Mesenchymal stem cell (in vitro differentiated cells and primary cell): Measurements from ENCODE around the gene SLC26A8. TPM values are rescaled to one million over a fixed set of nuclear protein-coding genes. Genes with fewer than 3 reads are reported as not detected.

Source experiments
- DNase-seq: peaks from one replicate; pipeline ENCODE4 v3.0.0-alpha.2; 2013
- H2AFZ ChIP-seq: one replicate; pipeline ENCODE4 v1.6.1; 2013; ENCODE audit warnings: low read depth, mild to moderate bottlenecking, control low read depth, inconsistent platforms, low read length, moderate library complexity
- H2AK5ac ChIP-seq: 2 replicates; pipeline ENCODE4 v1.6.1; 2013; ENCODE audit warnings: low read length, moderate library complexity, mild to moderate bottlenecking, inconsistent platforms; ENCODE audit not compliant: severe bottlenecking
- H2BK120ac ChIP-seq: one replicate; pipeline ENCODE4 v1.6.1; 2013; ENCODE audit warnings: low read depth, mild to moderate bottlenecking, inconsistent platforms, low read length, moderate library complexity
- H2BK12ac ChIP-seq, 2 experiments: one replicate each; pipeline ENCODE4 v1.6.1; 2013; ENCODE audit warnings: inconsistent platforms in 2 of 2, low read length in 2 of 2, mild to moderate bottlenecking in 2 of 2, moderate library complexity in 2 of 2, control low read depth in 1 of 2
- H2BK15ac ChIP-seq: one replicate; pipeline ENCODE4 v1.6.1; 2013; ENCODE audit warnings: mild to moderate bottlenecking, low read depth, inconsistent platforms; ENCODE audit not compliant: poor library complexity, severe bottlenecking
- H2BK5ac ChIP-seq: 2 replicates; pipeline ENCODE4 v1.6.1; 2013; ENCODE audit warnings: low read depth, mild to moderate bottlenecking, low read length, control low read depth, inconsistent platforms; ENCODE audit not compliant: poor library complexity, severe bottlenecking
- H3K14ac ChIP-seq, 2 experiments: one replicate each; pipeline ENCODE4 v1.6.1; 2013; ENCODE audit warnings: inconsistent platforms in 2 of 2, low read length in 2 of 2, control low read depth in 1 of 2, mild to moderate bottlenecking in 1 of 2, moderate library complexity in 1 of 2
- H3K18ac ChIP-seq, 2 experiments: one replicate each; pipeline ENCODE4 v1.6.1; 2013; ENCODE audit warnings: inconsistent platforms in 2 of 2, low read length in 2 of 2, control low read depth in 1 of 2, low read depth in 1 of 2, mild to moderate bottlenecking in 1 of 2
- H3K23ac ChIP-seq, 2 experiments: one replicate each; pipeline ENCODE4 v1.6.1; 2013; ENCODE audit warnings: inconsistent platforms in 2 of 2, low read length in 2 of 2, mild to moderate bottlenecking in 2 of 2, moderate library complexity in 2 of 2, control low read depth in 1 of 2
- H3K27ac ChIP-seq: 2 replicates; pipeline ENCODE4 v1.5.1; 2013; ENCODE audit warnings: mild to moderate bottlenecking, moderate library complexity, low read length, control low read depth, inconsistent platforms; ENCODE audit not compliant: poor library complexity, severe bottlenecking
- H3K27me3 ChIP-seq, 2 experiments: 2 replicates each; pipeline versions ENCODE4 v1.6.1 to v1.7.0; 2013; ENCODE audit warnings: low read length in 2 of 2, mild to moderate bottlenecking in 2 of 2, moderate library complexity in 2 of 2, control low read depth in 1 of 2, inconsistent platforms in 1 of 2; ENCODE audit not compliant: control insufficient read depth in 1 of 2, insufficient read depth in 1 of 2
- H3K36me3 ChIP-seq, 2 experiments: 2 replicates each; pipeline versions ENCODE4 v1.6.1 to v1.7.0; 2013; ENCODE audit warnings: low read length in 2 of 2, control low read depth in 1 of 2, inconsistent platforms in 1 of 2, low read depth in 1 of 2, mild to moderate bottlenecking in 1 of 2; ENCODE audit not compliant: insufficient read depth in 2 of 2, control insufficient read depth in 1 of 2
- H3K4ac ChIP-seq, 2 experiments: one replicate each; pipeline ENCODE4 v1.6.1; 2013; ENCODE audit warnings: inconsistent platforms in 2 of 2, low read length in 2 of 2, mild to moderate bottlenecking in 2 of 2, moderate library complexity in 2 of 2, control low read depth in 1 of 2, low read depth in 1 of 2
- H3K4me1 ChIP-seq: 2 replicates; pipeline ENCODE4 v1.6.1; 2013; ENCODE audit warnings: low read depth, low read length, control low read depth; ENCODE audit not compliant: control insufficient read depth, insufficient read depth
- H3K4me2 ChIP-seq: 2 replicates; pipeline ENCODE4 v1.6.1; 2013; ENCODE audit warnings: low read length, mild to moderate bottlenecking, inconsistent platforms; ENCODE audit not compliant: poor library complexity, severe bottlenecking
- H3K4me3 ChIP-seq, 2 experiments: 2 replicates each; pipeline versions ENCODE4 v1.5.1 to v1.7.0; 2013; ENCODE audit warnings: low read length in 2 of 2, mild to moderate bottlenecking in 2 of 2, control low read depth in 1 of 2, low read depth in 1 of 2; ENCODE audit not compliant: insufficient read depth in 1 of 2
- H3K79me1 ChIP-seq: replicated peaks from 2 replicates; pipeline ENCODE4 v1.6.1; 2013; ENCODE audit warnings: mild to moderate bottlenecking, control low read depth, low read length, inconsistent platforms; ENCODE audit not compliant: poor library complexity, severe bottlenecking
- H3K9ac ChIP-seq: 2 replicates; pipeline ENCODE4 v1.7.0; 2013; ENCODE audit warnings: mild to moderate bottlenecking, low read length, moderate library complexity
- H3K9me3 ChIP-seq: 2 replicates; pipeline ENCODE4 v1.7.0; 2013; ENCODE audit warnings: mild to moderate bottlenecking, low read length; ENCODE audit not compliant: control insufficient read depth
- H4K8ac ChIP-seq: one replicate; pipeline ENCODE4 v1.6.1; 2013; ENCODE audit warnings: inconsistent platforms, mild to moderate bottlenecking, low read length, moderate library complexity
- H4K91ac ChIP-seq: one replicate; pipeline ENCODE4 v1.6.1; 2013; ENCODE audit warnings: mild to moderate bottlenecking, low read length, inconsistent platforms
- WGBS: methylation state at CpG from one replicate; pipeline ENCODE4 v1.1.7; 2013; ENCODE audit warnings: mixed read lengths; 5-methylcytosine and 5-hydroxymethylcytosine counted together
- polyA plus RNA-seq, 2 experiments: library from polyadenylated mRNA; stranded (reverse); fragments of 200-250 nt; gene quantifications; one replicate each; pipeline ENCODE4 v1.2.3, GENCODE V29; 2013

The SLC26A8 gene
- not detected for polyA plus RNA-seq (2013, experiment 1 of 2)
- not detected for polyA plus RNA-seq (2013, experiment 2 of 2)

DNA sequence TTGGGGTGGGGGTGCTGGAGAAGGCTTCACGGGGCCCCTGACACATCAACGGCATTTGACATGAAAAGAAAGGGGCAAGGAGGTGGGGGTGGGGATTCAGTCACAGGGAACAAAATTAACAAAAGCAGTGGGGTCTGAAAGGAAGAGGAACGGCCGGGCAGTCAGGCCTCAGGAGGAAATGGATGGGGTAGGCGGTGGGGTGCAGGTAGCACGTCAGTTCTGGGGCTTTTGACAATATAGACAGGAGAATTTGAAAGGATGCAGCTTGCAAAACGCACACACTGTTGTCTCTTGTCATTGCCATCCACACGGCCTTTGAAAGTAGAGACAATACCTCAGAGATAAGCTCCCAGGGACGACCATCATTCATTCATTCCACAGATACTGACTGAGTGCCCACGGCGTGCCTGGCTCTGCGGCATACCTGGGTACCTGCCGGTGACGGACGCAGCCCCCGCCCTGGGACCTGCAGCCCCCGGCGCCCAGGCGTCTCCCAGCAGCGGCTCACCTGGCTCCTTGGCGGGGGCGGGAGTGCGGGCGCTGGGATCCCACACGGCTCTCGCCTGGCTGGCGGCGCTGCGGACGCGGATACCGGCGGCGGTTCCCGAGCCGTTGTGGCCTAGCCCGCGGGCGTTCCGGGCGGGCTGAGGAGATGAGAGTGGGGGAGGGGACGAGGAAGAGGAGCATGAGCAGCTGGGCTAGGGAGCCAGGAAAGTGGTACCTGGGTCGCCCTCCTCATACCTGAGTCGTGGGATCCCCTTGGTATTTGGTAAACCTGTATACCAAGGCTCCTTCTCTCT is at the start of gene SLC26A8:
Gene SLC26A8, minus strand, starts transcription at position 646 of the 800 bp plus-strand sequence. CDS start 4,934 bp downstream, outside the sequence.
- no peak within 1 kb of the TSS for H4K91ac ChIP-seq
- no peak within 1 kb of the TSS for H3K4me3 ChIP-seq
- peak within 1 kb of the TSS; percentile 33 for H2AFZ ChIP-seq
- peak within 1 kb of the TSS in 1 of 2 experiments; percentile 2 for H3K14ac ChIP-seq
- no peak within 1 kb of the TSS for H3K18ac ChIP-seq
- DNase-seq: no peak
- no peaks in the 10 kb centered on the region for H3K79me1 ChIP-seq
- no peaks in the 10 kb centered on the region for H3K9me3 ChIP-seq
- no peak within 1 kb of the TSS for H3K27ac ChIP-seq
- H2BK12ac ChIP-seq: no peak within 1 kb of the TSS
- H3K27me3 ChIP-seq: no peaks in the 10 kb centered on the region
- H3K4ac ChIP-seq: no peak within 1 kb of the TSS
- H2BK15ac ChIP-seq: no peak within 1 kb of the TSS
- no peak within 1 kb of the TSS for H2BK120ac ChIP-seq
- no peak within 1 kb of the TSS for H2AK5ac ChIP-seq
- WGBS: 17% methylated on average over 43 of the region's 44 CpGs
- H3K36me3 ChIP-seq: no peaks in the 10 kb centered on the region
- H3K23ac ChIP-seq: no peak within 1 kb of the TSS
- no peak within 1 kb of the TSS for H2BK5ac ChIP-seq
- no peak within 1 kb of the TSS for H3K4me2 ChIP-seq
- H3K9ac ChIP-seq: no peak within 1 kb of the TSS
- H4K8ac ChIP-seq: peak within 1 kb of the TSS; percentile 84
- H3K4me1 ChIP-seq: peaks cover 5% of the 10 kb centered on the region

- no peak overlapping the region for H3K4me2 ChIP-seq
- no peak overlapping the region for H3K4me3 ChIP-seq
- no peak overlapping the region for H2AFZ ChIP-seq
- H3K36me3 ChIP-seq: peaks cover 3 to 50% of the 10 kb centered on the region in 2 experiments
- no peak overlapping the region for H2BK15ac ChIP-seq
- H2AK5ac ChIP-seq: no peak overlapping the region
- H2BK5ac ChIP-seq: no peak overlapping the region
- H3K14ac ChIP-seq: no peak overlapping the region
- peaks cover 14% of the 10 kb centered on the region for H3K79me1 ChIP-seq
- H3K27ac ChIP-seq: no peak overlapping the region
- no peak overlapping the region for H3K23ac ChIP-seq
- no peak for DNase-seq
- no peak overlapping the region for H3K18ac ChIP-seq
- H3K27me3 ChIP-seq: no peaks in the 10 kb centered on the region
- H4K91ac ChIP-seq: no peak overlapping the region
- no peaks in the 10 kb centered on the region for H3K9me3 ChIP-seq
- H2BK12ac ChIP-seq: no peak overlapping the region
- H3K4me1 ChIP-seq: no peaks in the 10 kb centered on the region
- no peak overlapping the region for H4K8ac ChIP-seq
- H3K9ac ChIP-seq: no peak overlapping the region
- no peak overlapping the region for H2BK120ac ChIP-seq
- no peak overlapping the region for H3K4ac ChIP-seq
Observed at GRCh38 chr6:36073587-36073986, 49.1 kb upstream of the SLC26A8 start.

DNA sequence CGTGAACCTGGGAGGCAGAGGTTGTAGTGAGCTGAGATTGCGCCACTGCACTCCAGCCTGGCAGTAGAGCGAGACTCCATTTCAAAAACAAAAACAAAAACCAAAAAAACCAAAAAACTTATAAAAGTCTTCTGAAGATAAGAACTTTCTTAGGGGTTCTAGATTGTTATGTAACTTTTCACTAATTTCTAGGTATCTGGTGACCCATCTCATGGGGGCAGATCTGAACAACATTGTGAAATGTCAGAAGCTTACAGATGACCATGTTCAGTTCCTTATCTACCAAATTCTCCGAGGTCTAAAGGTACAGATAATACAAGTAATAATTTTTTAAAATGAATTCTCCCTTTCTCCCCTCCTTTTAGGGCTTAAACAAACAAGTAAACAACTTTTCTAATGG is 48.2 kb upstream of the SLC26A8 start:
- Histone ChIP-seq H3K27ac (no peak overlapping the region), H2BK5ac (no peak overlapping the region), H3K36me3 (peaks cover 3 to 41% of the 10 kb centered on the region in 2 experiments), H3K23ac (no peak overlapping the region), H3K79me1 (peaks cover 17% of the 10 kb centered on the region), H4K8ac (no peak overlapping the region), H2AK5ac (no peak overlapping the region), H3K4me1 (no peaks in the 10 kb centered on the region), H3K9me3 (no peaks in the 10 kb centered on the region), H2BK120ac (no peak overlapping the region), H3K4ac (no peak overlapping the region), H2BK15ac (no peak overlapping the region), H3K14ac (no peak overlapping the region), H3K27me3 (no peaks in the 10 kb centered on the region), H3K9ac (no peak overlapping the region), H2AFZ (no peak overlapping the region), H3K4me3 (no peak overlapping the region), H4K91ac (no peak overlapping the region), H2BK12ac (no peak overlapping the region), H3K4me2 (no peak overlapping the region), H3K18ac (no peak overlapping the region)
- no peak for DNase-seq
- no CpG with 5 or more reads among the region's 4 CpGs for WGBS

DNA sequence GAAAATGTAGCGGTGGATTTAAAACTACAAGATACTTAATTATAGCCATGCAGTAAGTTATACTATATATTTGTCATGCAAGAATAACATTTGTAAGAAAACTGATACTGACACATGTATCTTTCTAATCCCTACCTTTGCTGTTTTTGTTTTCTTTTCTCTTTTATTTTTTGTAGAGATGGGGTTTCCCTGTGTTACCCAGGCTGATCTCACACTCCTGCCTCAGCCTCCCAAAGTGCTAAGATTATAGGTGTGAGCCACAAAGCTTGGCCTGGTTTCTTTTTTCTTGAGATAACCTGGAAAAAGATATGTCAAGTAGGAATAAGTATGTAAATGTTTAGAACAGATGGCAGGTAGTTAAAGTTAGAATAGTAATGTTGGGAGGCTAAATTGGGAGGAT is 47.3 kb upstream of the SLC26A8 start:
- H3K4me1 ChIP-seq: no peaks in the 10 kb centered on the region
- H3K4ac ChIP-seq: no peak overlapping the region

More for the DNA sequence above, 47.3 kb upstream of the SLC26A8 start:
- Histone ChIP-seq H3K23ac (no peak overlapping the region), H3K18ac (no peak overlapping the region), H4K91ac (no peak overlapping the region), H4K8ac (no peak overlapping the region), H3K9me3 (no peaks in the 10 kb centered on the region), H2AK5ac (no peak overlapping the region), H3K4me2 (no peak overlapping the region), H2BK12ac (no peak overlapping the region), H3K27ac (no peak overlapping the region), H3K79me1 (peaks cover 17% of the 10 kb centered on the region), H3K27me3 (no peaks in the 10 kb centered on the region), H2BK15ac (no peak overlapping the region), H3K36me3 (peaks cover 3 to 32% of the 10 kb centered on the region in 2 experiments), H3K14ac (no peak overlapping the region), H2BK120ac (no peak overlapping the region), H3K4me3 (no peak overlapping the region), H2AFZ (no peak overlapping the region), H3K9ac (no peak overlapping the region), H2BK5ac (no peak overlapping the region)
- WGBS: no CpG with 5 or more reads among the region's 1 CpG
- no peak for DNase-seq
